Mesendoderm (in vitro differentiated cells): ENCODE results near the gene MRPS11.

Experiments used
- DNase-seq: peaks from one replicate; pipeline ENCODE4 v3.0.0; 2013
- H2AK5ac ChIP-seq: 2 replicates; pipeline ENCODE4 v1.6.1; 2013; ENCODE audit warnings: low read length, inconsistent platforms
- H2BK120ac ChIP-seq: 2 replicates; pipeline ENCODE4 v1.6.1; 2013; ENCODE audit warnings: low read depth, mild to moderate bottlenecking, low read length, moderate library complexity, mixed read lengths
- H2BK15ac ChIP-seq: replicated peaks from 2 replicates; pipeline ENCODE4 v1.6.1; 2013; ENCODE audit warnings: low read depth, mild to moderate bottlenecking, moderate library complexity
- H2BK5ac ChIP-seq: 2 replicates; pipeline ENCODE4 v1.6.1; 2013; ENCODE audit warnings: low read length, inconsistent platforms
- H3K18ac ChIP-seq: 2 replicates; pipeline ENCODE4 v1.6.1; 2013; ENCODE audit warnings: mild to moderate bottlenecking, low read length, mixed read lengths
- H3K23ac ChIP-seq: one replicate; pipeline ENCODE4 v1.6.1; 2013; ENCODE audit warnings: low read length
- H3K27ac ChIP-seq: 2 replicates; pipeline ENCODE4 v1.5.1; 2013; ENCODE audit warnings: low read depth, mild to moderate bottlenecking, inconsistent platforms, low read length, moderate library complexity
- H3K27me3 ChIP-seq: 2 replicates; pipeline ENCODE4 v1.6.1; 2013; ENCODE audit warnings: low read length, control low read depth, mild to moderate bottlenecking, inconsistent platforms; ENCODE audit not compliant: insufficient read depth, poor library complexity
- H3K36me3 ChIP-seq: 2 replicates; pipeline ENCODE4 v1.6.1; 2013; ENCODE audit warnings: low read length, inconsistent platforms; ENCODE audit not compliant: control insufficient read depth, insufficient read depth
- H3K4ac ChIP-seq: one replicate; pipeline ENCODE4 v1.6.1; 2013; ENCODE audit warnings: low read depth, mild to moderate bottlenecking, low read length, moderate library complexity
- H3K4me1 ChIP-seq: 2 replicates; pipeline ENCODE4 v1.6.1; 2013; ENCODE audit warnings: low read depth, low read length, inconsistent platforms; ENCODE audit not compliant: control insufficient read depth
- H3K4me2 ChIP-seq: 2 replicates; pipeline ENCODE4 v1.6.1; 2013; ENCODE audit warnings: low read length
- H3K4me3 ChIP-seq: 2 replicates; pipeline ENCODE4 v1.5.1; 2013; ENCODE audit warnings: mild to moderate bottlenecking, low read length
- H3K56ac ChIP-seq: one replicate; pipeline ENCODE4 v1.6.1; 2013; ENCODE audit warnings: low read length
- H3K79me1 ChIP-seq: 2 replicates; pipeline ENCODE4 v1.6.1; 2013; ENCODE audit warnings: low read length, inconsistent platforms
- H3K79me2 ChIP-seq: 2 replicates; pipeline ENCODE4 v1.6.1; 2013; ENCODE audit warnings: mild to moderate bottlenecking, low read length; ENCODE audit not compliant: control insufficient read depth, insufficient read depth
- H3K9ac ChIP-seq: 2 replicates; pipeline ENCODE4 v1.6.1; 2013; ENCODE audit warnings: low read length, inconsistent platforms
- H4K5ac ChIP-seq: one replicate; pipeline ENCODE4 v1.6.1; 2013; ENCODE audit warnings: low read length
- H4K8ac ChIP-seq: one replicate; pipeline ENCODE4 v1.6.1; 2013; ENCODE audit warnings: low read depth, mild to moderate bottlenecking, control low read depth, low read length, moderate library complexity
- WGBS: extraction: QIAGEN DNeasy Blood & Tissue Kit; methylation state at CpG from one replicate; pipeline ENCODE4 v1.1.7; 2013; ENCODE audit warnings: low lambda C conversion rate, missing lambda C conversion rate; ENCODE audit not compliant: insufficient coverage; ENCODE audit errors: extremely low coverage; 5-methylcytosine and 5-hydroxymethylcytosine counted together

The MRPS11 gene

DNA sequence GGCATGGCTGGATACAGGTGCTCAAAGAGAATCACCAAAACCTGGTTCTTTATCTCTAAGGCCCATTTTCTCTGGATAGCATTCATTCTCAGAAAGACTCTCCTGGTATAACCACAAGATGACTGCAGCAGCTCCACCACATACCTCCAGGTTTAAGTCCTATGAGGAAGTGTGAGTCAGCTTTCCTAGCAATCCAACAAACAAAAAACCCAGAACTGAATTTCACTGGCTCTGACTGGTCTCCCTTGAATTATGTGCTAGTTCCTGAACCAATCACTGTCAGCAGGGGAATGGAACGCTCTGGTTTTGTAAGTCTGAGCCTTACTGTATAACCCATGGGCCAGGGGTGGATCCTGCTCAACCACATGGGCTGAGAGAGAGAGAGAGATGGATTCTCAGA, 27.5 kb upstream of the MRPS11 start:
- Histone ChIP-seq H3K4me2 (no peak overlapping the region), H3K4me1 (no peaks in the 10 kb centered on the region), H3K4me3 (no peak overlapping the region), H2AK5ac (no peak overlapping the region), H3K27me3 (no peaks in the 10 kb centered on the region), H4K8ac (no peak overlapping the region), H2BK15ac (no peak overlapping the region), H3K18ac (no peak overlapping the region), H3K79me1 (no peaks in the 10 kb centered on the region), H3K56ac (no peak overlapping the region), H4K5ac (no peak overlapping the region), H3K9ac (no peak overlapping the region), H2BK120ac (no peak overlapping the region), H3K27ac (no peak overlapping the region), H3K79me2 (no peaks in the 10 kb centered on the region), H3K36me3 (no peaks in the 10 kb centered on the region), H3K23ac (no peak overlapping the region), H3K4ac (no peak overlapping the region), H2BK5ac (no peak overlapping the region)
- peak; percentile 18 for DNase-seq
- WGBS = no CpG with 5 or more reads among the region's 1 CpG

DNA sequence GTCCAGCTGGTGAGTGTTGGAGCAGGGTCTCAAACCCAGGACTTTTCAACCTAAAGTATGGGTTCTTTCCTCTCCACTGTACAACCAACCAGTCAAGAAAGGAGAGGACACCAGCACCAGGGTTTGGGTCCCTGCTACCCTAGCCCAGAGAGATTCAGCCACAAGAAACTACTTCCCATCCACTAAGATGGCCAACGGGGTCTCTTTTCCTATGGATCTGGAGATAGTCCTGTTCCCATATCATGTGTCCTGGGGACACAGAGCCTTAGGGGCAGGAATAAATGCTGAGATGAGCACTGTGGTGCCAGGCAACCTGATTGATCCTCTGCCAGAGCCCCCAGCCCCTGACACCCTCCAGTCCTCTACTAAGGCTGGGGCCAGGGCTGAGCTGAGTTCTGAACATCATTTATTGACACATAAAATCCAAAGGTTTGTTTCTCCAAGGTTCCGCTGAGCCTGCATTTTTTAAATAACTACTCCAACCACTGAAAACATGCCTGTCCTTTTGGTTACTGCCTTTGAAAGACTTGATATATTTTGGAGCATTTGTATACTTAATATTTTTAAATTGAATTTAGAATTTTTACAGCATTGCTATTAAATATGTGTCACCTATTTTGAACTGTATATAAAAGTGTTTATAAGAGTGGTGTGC, 26.3 kb upstream of the MRPS11 start:
- H3K9ac ChIP-seq = no peak overlapping the region
- no peak overlapping the region for H3K18ac ChIP-seq
- H4K5ac ChIP-seq = no peak overlapping the region
- no peak overlapping the region for H3K27ac ChIP-seq
- H3K4me3 ChIP-seq = no peak overlapping the region
- H2AK5ac ChIP-seq = no peak overlapping the region
- no peak overlapping the region for H3K4me2 ChIP-seq
- no peak for DNase-seq
- no peak overlapping the region for H3K4ac ChIP-seq
- H4K8ac ChIP-seq = no peak overlapping the region
- no peak overlapping the region for H2BK5ac ChIP-seq
- H3K36me3 ChIP-seq = no peaks in the 10 kb centered on the region
- H3K79me1 ChIP-seq = no peaks in the 10 kb centered on the region
- no peaks in the 10 kb centered on the region for H3K79me2 ChIP-seq
- H3K23ac ChIP-seq = no peak overlapping the region
- no peaks in the 10 kb centered on the region for H3K27me3 ChIP-seq
- H3K4me1 ChIP-seq = no peaks in the 10 kb centered on the region
- no peak overlapping the region for H3K56ac ChIP-seq
- H2BK120ac ChIP-seq = no peak overlapping the region
- no CpG with 5 or more reads among the region's 2 CpGs for WGBS
- H2BK15ac ChIP-seq = no peak overlapping the region

- H3K79me2 ChIP-seq = no peaks in the 10 kb centered on the region
- no CpG with 5 or more reads among the region's 1 CpG for WGBS
- no peak overlapping the region for H2BK120ac ChIP-seq
- no peak overlapping the region for H3K4ac ChIP-seq
- no peak overlapping the region for H4K5ac ChIP-seq
- H3K56ac ChIP-seq = no peak overlapping the region
- H3K27me3 ChIP-seq = no peaks in the 10 kb centered on the region
- H2AK5ac ChIP-seq = no peak overlapping the region
- no peak overlapping the region for H3K18ac ChIP-seq
- H3K27ac ChIP-seq = no peak overlapping the region
- no peak overlapping the region for H3K4me2 ChIP-seq
- no peak overlapping the region for H2BK15ac ChIP-seq
- H3K36me3 ChIP-seq = no peaks in the 10 kb centered on the region
- H3K4me1 ChIP-seq = no peaks in the 10 kb centered on the region
- no peak overlapping the region for H2BK5ac ChIP-seq
- H4K8ac ChIP-seq = no peak overlapping the region
- no peaks in the 10 kb centered on the region for H3K79me1 ChIP-seq
- no peak overlapping the region for H3K4me3 ChIP-seq
- DNase-seq = no peak
- no peak overlapping the region for H3K23ac ChIP-seq
- no peak overlapping the region for H3K9ac ChIP-seq
These were observed 20.3 kb upstream of the MRPS11 start for GRCh38 chr15:88447206-88447605.

DNA sequence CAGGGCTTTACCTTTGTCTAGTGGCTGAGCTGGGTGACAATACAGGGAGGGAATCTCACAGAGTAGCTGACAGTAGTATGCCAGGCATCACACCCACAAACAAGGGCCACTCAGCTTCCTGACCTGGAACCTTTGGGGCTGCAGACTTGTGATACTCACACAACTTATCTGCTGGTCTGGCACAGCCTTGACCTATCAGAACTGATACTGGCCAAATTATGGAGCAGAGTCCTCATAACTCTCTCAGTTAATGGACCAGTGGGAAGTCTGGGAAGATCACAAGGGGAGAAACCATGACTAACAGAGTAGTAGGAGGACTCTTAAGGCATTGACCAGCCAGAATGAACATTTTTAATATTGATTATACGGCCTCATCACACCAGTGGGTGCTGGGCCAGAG, 19.8 kb upstream of the MRPS11 start:
- Histone ChIP-seq H3K18ac (no peak overlapping the region), H3K36me3 (no peaks in the 10 kb centered on the region), H2BK15ac (no peak overlapping the region), H3K79me1 (no peaks in the 10 kb centered on the region), H3K4me2 (no peak overlapping the region), H3K27ac (no peak overlapping the region), H3K23ac (no peak overlapping the region), H4K5ac (no peak overlapping the region), H2BK5ac (no peak overlapping the region), H2AK5ac (no peak overlapping the region), H3K27me3 (no peaks in the 10 kb centered on the region), H3K4me3 (no peak overlapping the region), H2BK120ac (no peak overlapping the region), H3K4me1 (no peaks in the 10 kb centered on the region), H4K8ac (no peak overlapping the region), H3K56ac (no peak overlapping the region), H3K79me2 (no peaks in the 10 kb centered on the region), H3K4ac (no peak overlapping the region), H3K9ac (no peak overlapping the region)
- DNase-seq = no peak
- no CpG with 5 or more reads among the region's 1 CpG for WGBS

GRCh38 chr15:88448991-88449461, 18.5 kb upstream of the MRPS11 start:
- Histone ChIP-seq H4K8ac (no peak overlapping the region), H3K4me2 (no peak overlapping the region), H3K4ac (no peak overlapping the region), H3K9ac (no peak overlapping the region), H3K27me3 (no peaks in the 10 kb centered on the region), H3K23ac (no peak overlapping the region), H3K36me3 (no peaks in the 10 kb centered on the region), H3K79me2 (no peaks in the 10 kb centered on the region), H3K27ac (no peak overlapping the region), H2BK120ac (no peak overlapping the region), H3K56ac (no peak overlapping the region), H3K4me3 (no peak overlapping the region), H3K79me1 (no peaks in the 10 kb centered on the region), H3K4me1 (no peaks in the 10 kb centered on the region), H3K18ac (no peak overlapping the region), H2BK5ac (no peak overlapping the region), H2AK5ac (no peak overlapping the region), H4K5ac (no peak overlapping the region), H2BK15ac (no peak overlapping the region)
- WGBS = no CpG with 5 or more reads among the region's 5 CpGs
- no peak for DNase-seq

GRCh38 chr15:88449581-88449980, 17.9 kb upstream of the MRPS11 start:
- no peak overlapping the region for H3K4me2 ChIP-seq
- H3K56ac ChIP-seq = no peak overlapping the region
- H2BK5ac ChIP-seq = no peak overlapping the region
- H3K4me1 ChIP-seq = no peaks in the 10 kb centered on the region
- no peak for DNase-seq
- H2BK15ac ChIP-seq = no peak overlapping the region
- H3K79me2 ChIP-seq = no peaks in the 10 kb centered on the region
- no peak overlapping the region for H3K23ac ChIP-seq
- no peaks in the 10 kb centered on the region for H3K79me1 ChIP-seq
- no peak overlapping the region for H4K8ac ChIP-seq
- no peaks in the 10 kb centered on the region for H3K36me3 ChIP-seq
- no peak overlapping the region for H3K27ac ChIP-seq
- no CpG with 5 or more reads among the region's 8 CpGs for WGBS
- H3K18ac ChIP-seq = no peak overlapping the region
- no peak overlapping the region for H3K4me3 ChIP-seq
- no peak overlapping the region for H3K4ac ChIP-seq
- no peak overlapping the region for H4K5ac ChIP-seq
- no peak overlapping the region for H3K9ac ChIP-seq
- H2BK120ac ChIP-seq = no peak overlapping the region
- H2AK5ac ChIP-seq = no peak overlapping the region
- no peaks in the 10 kb centered on the region for H3K27me3 ChIP-seq
